Uterus (tissue), 4 donors: ENCODE measurements around the gene TMEM40. TPM values are rescaled to one million over a fixed set of nuclear protein-coding genes. Genes with fewer than 3 reads are reported as not detected.
"Not testable (repeated sequence)": the region's sequence is repeated elsewhere in the genome, so short reads cannot be mapped to it uniquely, and the experiment has no call there.

Experiments
- DNase-seq, 2 donors: peaks; one replicate each; pipeline ENCODE4 v3.0.0-alpha.2; 2019 to 2020
- H3K27ac ChIP-seq, 2 donors: fragments of 200-600 bp; sonication (generic); 1 replicate in 1 of 2; 2 replicates in 1 of 2; pipeline ENCODE4 v1.5.1; 2016 to 2018
- H3K27me3 ChIP-seq, 2 donors: fragments of 200-600 bp; sonication (generic); one replicate each; pipeline ENCODE4 v1.5.1; 2018 to 2019; ENCODE audit warnings: control low read depth in 1 of 2
- H3K36me3 ChIP-seq, 2 donors: fragments of 200-600 bp; sonication (generic); one replicate each; pipeline ENCODE4 v1.5.1; 2019; ENCODE audit warnings: control low read depth in 1 of 2
- H3K4me1 ChIP-seq, 2 donors: fragments of 200-600 bp; sonication (generic); one replicate each; pipeline ENCODE4 v1.5.1; 2018 to 2019; ENCODE audit warnings: control low read depth in 1 of 2
- H3K4me3 ChIP-seq, 2 donors: fragments of 200-600 bp; sonication (generic); 1 replicate in 1 of 2; 2 replicates in 1 of 2; pipeline ENCODE4 v1.5.1; 2018 to 2019; ENCODE audit warnings: mild to moderate bottlenecking in 1 of 2
- H3K9me3 ChIP-seq, 2 donors: fragments of 200-600 bp; sonication (generic); one replicate each; pipeline ENCODE4 v1.5.1; 2019; ENCODE audit warnings: control low read depth in 1 of 2
- POLR2A ChIP-seq, 2 donors: fragments of 450-650 bp; IDR thresholded peaks; one replicate each; pipeline ENCODE4 v1.6.1; 2016; ENCODE audit warnings: antibody characterized with exemption in 2 of 2, mild to moderate bottlenecking in 1 of 2, moderate library complexity in 1 of 2
- intact Hi-C: fragments of 100-400 bp; cut with DNase I; formaldehyde crosslinking; loops from one replicate; pipeline ENCODE4 v1.15.1; 2023; ENCODE audit warnings: low total_unique reads
- total RNA-seq, 4 donors: library from RNA; depleted of rRNA in 3 of 4; stranded (reverse); fragments of >200 nt in 3 of 4; gene quantifications; one replicate each; pipeline versions ENCODE4 v1.1.0 to v1.2.4, GENCODE V29; 2014 to 2023
- TF ChIP-seq, protein P1 (sequence below), 4 experiments: fragments of 200-600 bp in 2 of 4; fragments of 450-650 bp in 2 of 4; sonication (generic) in 2 of 4; IDR thresholded peaks; one replicate each; pipeline ENCODE4 v1.5.1; 2016 to 2019; ENCODE audit warnings: antibody characterized with exemption in 4 of 4, mild to moderate bottlenecking in 2 of 4, moderate library complexity in 1 of 4
- donor health status: DM: yes; HTN: yes; CAD: no.

TMEM40 gene
- total RNA-seq, 4 donors from 2014 or later, result not detected

DNA sequence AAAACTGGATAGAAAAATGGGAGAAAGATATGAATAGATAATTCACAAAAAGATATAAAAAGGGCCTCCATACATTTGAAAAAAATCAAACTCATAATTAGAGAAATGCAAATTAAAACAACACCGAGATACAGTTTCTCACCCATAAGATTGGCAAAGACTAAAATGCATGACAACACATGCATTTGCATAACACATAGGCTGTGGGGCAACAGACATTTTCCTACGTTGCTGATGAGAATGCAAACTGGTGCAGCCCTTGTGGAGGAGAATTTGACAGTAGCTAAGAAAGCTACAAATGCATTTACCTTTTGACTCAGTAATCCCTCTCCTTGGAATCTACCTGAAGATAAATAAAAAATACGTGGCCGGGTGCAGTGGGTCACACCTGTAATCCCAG lies 26.0 kb upstream of the TMEM40 start:
- TF ChIP-seq, protein P1, sequence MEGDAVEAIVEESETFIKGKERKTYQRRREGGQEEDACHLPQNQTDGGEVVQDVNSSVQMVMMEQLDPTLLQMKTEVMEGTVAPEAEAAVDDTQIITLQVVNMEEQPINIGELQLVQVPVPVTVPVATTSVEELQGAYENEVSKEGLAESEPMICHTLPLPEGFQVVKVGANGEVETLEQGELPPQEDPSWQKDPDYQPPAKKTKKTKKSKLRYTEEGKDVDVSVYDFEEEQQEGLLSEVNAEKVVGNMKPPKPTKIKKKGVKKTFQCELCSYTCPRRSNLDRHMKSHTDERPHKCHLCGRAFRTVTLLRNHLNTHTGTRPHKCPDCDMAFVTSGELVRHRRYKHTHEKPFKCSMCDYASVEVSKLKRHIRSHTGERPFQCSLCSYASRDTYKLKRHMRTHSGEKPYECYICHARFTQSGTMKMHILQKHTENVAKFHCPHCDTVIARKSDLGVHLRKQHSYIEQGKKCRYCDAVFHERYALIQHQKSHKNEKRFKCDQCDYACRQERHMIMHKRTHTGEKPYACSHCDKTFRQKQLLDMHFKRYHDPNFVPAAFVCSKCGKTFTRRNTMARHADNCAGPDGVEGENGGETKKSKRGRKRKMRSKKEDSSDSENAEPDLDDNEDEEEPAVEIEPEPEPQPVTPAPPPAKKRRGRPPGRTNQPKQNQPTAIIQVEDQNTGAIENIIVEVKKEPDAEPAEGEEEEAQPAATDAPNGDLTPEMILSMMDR (IDR thresholded peaks at IDR 0.05), result no peak
- no peak for TF ChIP-seq POLR2A (IDR thresholded peaks at IDR 0.05)
- no peak overlapping the region for H3K27ac ChIP-seq
- DNase-seq, result no peak

DNA sequence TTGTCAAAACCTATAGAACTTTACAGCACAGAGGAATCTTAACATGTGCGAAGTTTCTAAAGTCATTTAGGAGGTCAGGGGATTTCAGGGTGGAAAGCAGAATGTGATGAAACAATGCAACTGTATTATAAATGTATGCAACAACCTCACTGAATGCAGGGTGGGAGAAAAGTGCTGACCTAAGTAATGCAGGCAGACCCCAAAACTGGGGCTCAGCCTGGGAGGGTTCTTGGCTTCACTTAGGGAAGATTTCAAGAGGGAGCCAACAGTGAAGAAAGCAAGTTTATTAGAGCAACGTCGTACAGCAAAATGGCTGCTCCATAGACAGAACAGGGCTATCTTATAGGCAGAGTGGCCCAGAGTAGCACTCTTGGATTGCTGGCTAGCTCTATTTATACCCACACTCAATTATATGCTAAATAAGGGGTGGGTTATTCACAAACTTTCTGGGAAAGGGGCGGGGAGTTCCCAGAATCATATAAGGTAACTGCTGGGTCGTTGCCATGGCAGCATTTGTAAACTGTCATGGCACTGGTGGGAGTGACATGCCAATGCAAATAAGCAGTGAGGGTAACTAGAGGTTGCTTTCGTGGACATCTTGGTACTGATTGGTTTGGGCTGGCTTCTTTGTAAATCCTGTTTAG lies 23.2 kb upstream of the TMEM40 start:
- Histone ChIP-seq H3K9me3 (no peaks in the 10 kb centered on the region), H3K27me3 (no peaks in the 10 kb centered on the region), H3K4me1 (no peaks in the 10 kb centered on the region), H3K27ac (no peak overlapping the region), H3K4me3 (no peak overlapping the region), H3K36me3 (no peaks in the 10 kb centered on the region)
- intact Hi-C loops, result no loop called here
- TF ChIP-seq POLR2A (IDR thresholded peaks at IDR 0.05), result no peak
- TF ChIP-seq, protein P1 (IDR thresholded peaks at IDR 0.05), result no peak
- DNase-seq, result no peak

More for the DNA sequence above, 26.0 kb upstream of the TMEM40 start:
- no peaks in the 10 kb centered on the region for H3K36me3 ChIP-seq
- intact Hi-C loops, result no loop called here
- H3K27me3 ChIP-seq, result no peaks in the 10 kb centered on the region
- H3K4me1 ChIP-seq, result no peaks in the 10 kb centered on the region
- H3K9me3 ChIP-seq, result no peaks in the 10 kb centered on the region
- H3K4me3 ChIP-seq, result no peak overlapping the region

DNA sequence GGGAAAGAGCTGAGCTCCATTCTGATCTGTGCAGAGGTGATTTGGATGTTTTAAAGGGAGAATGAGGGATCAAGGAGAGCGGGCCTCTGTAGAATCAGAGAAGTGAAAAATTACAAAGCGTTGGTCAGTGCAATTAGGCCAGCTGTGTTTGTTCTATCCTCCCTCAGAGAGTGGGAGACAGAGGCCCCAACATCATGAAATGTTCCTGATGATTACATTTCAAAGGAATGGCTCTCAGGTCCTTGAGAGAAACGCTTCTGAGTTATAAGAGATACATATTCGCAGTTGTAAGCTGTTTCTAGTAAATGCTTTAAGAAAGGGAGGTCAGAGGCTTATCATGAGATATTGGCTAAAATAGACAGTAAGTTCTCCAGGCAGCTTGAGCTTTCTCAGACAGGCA lies 21.7 kb upstream of the TMEM40 start:
- H3K9me3 ChIP-seq, result no peaks in the 10 kb centered on the region
- H3K4me3 ChIP-seq, result no peak overlapping the region
- intact Hi-C loops, result no loop called here
- H3K27ac ChIP-seq, result peak overlapping the region in 1 of 2 donors; percentile 17
- no peak for DNase-seq
- H3K4me1 ChIP-seq, result no peaks in the 10 kb centered on the region
- no peaks in the 10 kb centered on the region for H3K36me3 ChIP-seq
- H3K27me3 ChIP-seq, result no peaks in the 10 kb centered on the region
- TF ChIP-seq POLR2A (IDR thresholded peaks at IDR 0.05), result no peak
- TF ChIP-seq, protein P1 (IDR thresholded peaks at IDR 0.05), result no peak

DNA sequence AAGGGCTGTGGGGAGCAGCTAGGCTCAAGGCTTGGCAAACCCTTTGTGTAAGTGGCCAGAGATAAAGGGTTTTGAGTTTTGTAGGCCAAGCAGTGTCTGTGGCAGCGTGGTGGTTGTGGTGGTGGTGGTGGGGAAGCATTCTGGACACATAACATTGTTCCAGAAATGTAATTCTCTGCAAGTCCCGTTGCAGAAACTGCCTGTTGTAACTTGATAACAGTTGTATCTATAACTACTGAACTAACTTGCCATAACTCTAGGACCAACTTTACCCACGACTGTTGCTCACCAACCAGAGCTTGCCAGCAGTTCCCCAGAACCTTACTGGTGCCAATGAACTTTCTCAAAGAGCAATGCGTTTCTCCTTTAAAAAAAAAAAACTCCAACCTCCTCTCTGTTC lies 18.1 kb upstream of the TMEM40 start:
- H3K9me3 ChIP-seq, result no peaks in the 10 kb centered on the region
- no peaks in the 10 kb centered on the region for H3K36me3 ChIP-seq
- H3K4me1 ChIP-seq, result no peaks in the 10 kb centered on the region
- H3K27ac ChIP-seq, result no peak overlapping the region
- H3K27me3 ChIP-seq, result no peaks in the 10 kb centered on the region
- no peak overlapping the region for H3K4me3 ChIP-seq
- no peak for DNase-seq
- no peak for TF ChIP-seq POLR2A (IDR thresholded peaks at IDR 0.05)
- TF ChIP-seq, protein P1 (IDR thresholded peaks at IDR 0.05), result no peak
- intact Hi-C loops, result no loop called here

DNA sequence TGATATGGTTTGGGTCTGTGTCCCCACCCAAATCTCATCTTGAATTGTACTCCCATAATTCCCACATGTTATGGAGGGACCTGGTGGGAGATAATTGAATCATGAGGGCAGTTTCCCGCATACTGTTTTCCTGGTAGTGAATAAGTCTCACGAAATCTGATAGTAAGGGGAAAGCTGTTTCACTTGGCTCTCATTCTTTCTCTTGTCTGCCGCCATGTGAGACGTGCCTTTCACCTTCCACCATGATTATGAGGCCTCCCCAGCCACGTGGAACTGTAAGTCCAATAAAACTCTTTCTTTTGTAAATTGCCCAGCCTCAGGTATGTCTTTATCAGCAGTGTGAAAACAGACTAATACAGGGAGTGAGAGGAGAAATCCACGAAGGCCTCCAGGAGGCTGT lies 16.9 kb upstream of the TMEM40 start:
- H3K4me3 ChIP-seq, intact Hi-C loops, H3K27ac ChIP-seq, H3K9me3 ChIP-seq, DNase-seq, H3K36me3 ChIP-seq, H3K4me1 ChIP-seq, H3K27me3 ChIP-seq: not testable (repeated sequence)

DNA sequence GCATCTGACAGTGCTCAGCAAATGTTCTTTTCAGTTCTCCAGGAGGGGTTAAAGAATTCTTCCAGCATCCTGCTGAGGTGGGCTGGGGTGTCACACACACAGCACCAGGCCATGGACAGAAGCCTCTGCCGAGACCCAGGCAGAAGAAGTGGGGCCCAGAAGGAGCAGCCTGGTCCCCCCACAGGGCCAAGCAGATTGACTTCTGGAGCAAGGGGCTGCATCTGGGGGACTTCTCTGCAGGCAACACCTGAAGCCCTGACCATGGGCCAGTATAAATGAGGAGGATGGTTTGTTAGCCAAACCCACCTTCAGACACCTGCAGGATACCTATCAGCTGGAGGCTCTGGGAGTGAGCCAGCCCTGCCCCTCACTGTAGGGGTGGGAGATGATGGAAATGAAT lies 16.2 kb upstream of the TMEM40 start:
- no peak overlapping the region for H3K4me3 ChIP-seq
- no peaks in the 10 kb centered on the region for H3K36me3 ChIP-seq
- no peaks in the 10 kb centered on the region for H3K9me3 ChIP-seq
- TF ChIP-seq, protein P1 (IDR thresholded peaks at IDR 0.05), result no peak
- TF ChIP-seq POLR2A (IDR thresholded peaks at IDR 0.05), result no peak
- no peak for DNase-seq
- intact Hi-C loops, result no loop called here
- H3K4me1 ChIP-seq, result no peaks in the 10 kb centered on the region
- H3K27me3 ChIP-seq, result no peaks in the 10 kb centered on the region
- no peak overlapping the region for H3K27ac ChIP-seq
